H54 (cell line): ENCODE results near the gene SDC3.

Experiments used
- DNase-seq: peaks from one replicate; pipeline ENCODE4 v3.0.0; 2011; ENCODE audit warnings: low spot score, mixed read lengths; ENCODE audit not compliant: insufficient read length
- FAIRE-seq: peaks from 3 replicates; lab custom pipeline; 2011; peaks lifted over from hg19 to GRCh38; lab: Jason Lieb, UNC
- POLR2A ChIP-seq: IDR thresholded peaks from 2 replicates; pipeline ENCODE4 v1.6.1; 2011; ENCODE audit warnings: low read depth, mild to moderate bottlenecking, low read length

The SDC3 gene

GRCh38 chr1:30903343-30904034 is 5.1 kb downstream of the SDC3 start:
- DNase-seq (no peak), FAIRE-seq (no peak)

GRCh38 chr1:30902593-30903290 is 5.8 kb downstream of the SDC3 start:
- no peak for TF ChIP-seq POLR2A
- FAIRE-seq (no peak), DNase-seq (no peak)

More at GRCh38 chr1:30903343-30904034, 5.1 kb downstream of the SDC3 start:
- no peak for TF ChIP-seq POLR2A

- TF ChIP-seq POLR2A, result no peak
- no peak for DNase-seq
- no peak for FAIRE-seq
Measured at GRCh38 chr1:30901798-30902581, 6.6 kb downstream of the SDC3 start.

GRCh38 chr1:30900931-30901560 is 7.5 kb downstream of the SDC3 start:
- DNase-seq, result no peak
- no peak for TF ChIP-seq POLR2A
- FAIRE-seq, result no peak

- no peak for TF ChIP-seq POLR2A
- DNase-seq, result no peak
- FAIRE-seq, result no peak
Measured at GRCh38 chr1:30900486-30900885, 8.1 kb downstream of the SDC3 start.

GRCh38 chr1:30899577-30900389 is 8.8 kb downstream of the SDC3 start:
- FAIRE-seq (no peak), DNase-seq (no peak)
- no peak for TF ChIP-seq POLR2A

- FAIRE-seq (no peak), DNase-seq (no peak)
- no peak for TF ChIP-seq POLR2A
Measured at GRCh38 chr1:30898031-30898815, 10.3 kb downstream of the SDC3 start.

- DNase-seq (no peak), FAIRE-seq (no peak)
- TF ChIP-seq POLR2A, result no peak
Measured at GRCh38 chr1:30896905-30897304, 11.7 kb downstream of the SDC3 start.

GRCh38 chr1:30895944-30896660 is 12.5 kb downstream of the SDC3 start:
- FAIRE-seq (no peak), DNase-seq (no peak)
- TF ChIP-seq POLR2A, result no peak

GRCh38 chr1:30895382-30895943 is 13.1 kb downstream of the SDC3 start:
- DNase-seq, result no peak
- TF ChIP-seq POLR2A, result no peak
- FAIRE-seq, result no peak

GRCh38 chr1:30894508-30894973 is 14.0 kb downstream of the SDC3 start:
- TF ChIP-seq POLR2A, result no peak
- DNase-seq (no peak), FAIRE-seq (no peak)
